ENCODE data around the gene DGAT2.

The DGAT2 gene

GRCh38 chr11:75767228-75767572, 1.4 kb upstream of the DGAT2 start:
- no peak for TF ChIP-seq CTCF (IDR thresholded peaks at IDR 0.05; ENCODE audit: low read depth, low read length)
- no peak for TF ChIP-seq MAX (IDR thresholded peaks at IDR 0.05; ENCODE audit: low read depth, low read length)
- no peak for TF ChIP-seq POLR2A (IDR thresholded peaks at IDR 0.05; ENCODE audit: extremely low read depth, insufficient read length)
- TF ChIP-seq MYC (IDR thresholded peaks at IDR 0.05; ENCODE audit: low read depth, low read length) = no peak
- no peak overlapping the region for H3K4me3 ChIP-seq (ENCODE audit: low read depth, low read length)
- DNase-seq (ENCODE audit: low read depth) = no peak

GRCh38 chr11:75767793-75768111, 826 bp upstream of the DGAT2 start:
- no peak for DNase-seq (ENCODE audit: low read depth)
- H3K4me3 ChIP-seq (ENCODE audit: low read depth, low read length) = no peak overlapping the region
- TF ChIP-seq MAX (IDR thresholded peaks at IDR 0.05; ENCODE audit: low read depth, low read length) = no peak
- no peak for TF ChIP-seq MYC (IDR thresholded peaks at IDR 0.05; ENCODE audit: low read depth, low read length)
- TF ChIP-seq POLR2A (IDR thresholded peaks at IDR 0.05; ENCODE audit: extremely low read depth, insufficient read length) = no peak
- no peak for TF ChIP-seq CTCF (IDR thresholded peaks at IDR 0.05; ENCODE audit: low read depth, low read length)

GRCh38 chr11:75768909-75769771, 562 bp downstream of the DGAT2 start:
- H3K4me3 ChIP-seq (ENCODE audit: low read depth, low read length) = peak overlapping the region; percentile 46
- DNase-seq (ENCODE audit: low read depth) = no peak
- no peak for TF ChIP-seq MYC (IDR thresholded peaks at IDR 0.05; ENCODE audit: low read depth, low read length)
- TF ChIP-seq POLR2A (IDR thresholded peaks at IDR 0.05; ENCODE audit: extremely low read depth, insufficient read length) = no peak
- no peak for TF ChIP-seq CTCF (IDR thresholded peaks at IDR 0.05; ENCODE audit: low read depth, low read length)
- no peak for TF ChIP-seq MAX (IDR thresholded peaks at IDR 0.05; ENCODE audit: low read depth, low read length)

DNA sequence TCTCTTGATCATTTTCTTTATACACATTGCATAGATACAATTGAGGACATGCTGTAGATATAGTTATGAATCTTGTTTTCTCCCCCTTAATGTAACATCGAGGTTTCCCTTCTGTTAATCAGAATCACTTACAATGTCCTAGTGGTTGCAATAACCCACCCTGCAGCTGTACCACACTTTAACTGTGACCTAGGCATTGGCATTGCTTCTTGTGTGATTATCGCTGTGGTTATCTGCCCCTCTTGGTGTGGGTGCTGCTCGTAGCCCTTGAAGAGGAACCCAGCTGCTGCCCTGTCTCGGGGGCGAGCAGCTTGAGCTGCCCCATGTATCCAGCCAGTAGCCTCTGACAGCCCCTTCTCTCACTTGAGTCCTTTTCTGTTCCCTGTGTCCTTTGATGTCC, 1.5 kb downstream of the DGAT2 start:
- TF ChIP-seq MYC (IDR thresholded peaks at IDR 0.05; ENCODE audit: low read depth, low read length) (no peak), CTCF (IDR thresholded peaks at IDR 0.05; ENCODE audit: low read depth, low read length) (no peak), POLR2A (IDR thresholded peaks at IDR 0.05; ENCODE audit: extremely low read depth, insufficient read length) (no peak), MAX (IDR thresholded peaks at IDR 0.05; ENCODE audit: low read depth, low read length) (no peak)
- DNase-seq (ENCODE audit: low read depth) = peak; percentile 30
- H3K4me3 ChIP-seq (ENCODE audit: low read depth, low read length) = no peak overlapping the region

GRCh38 chr11:75771646-75772410, 3.2 kb downstream of the DGAT2 start:
- TF ChIP-seq POLR2A (IDR thresholded peaks at IDR 0.05; ENCODE audit: extremely low read depth, insufficient read length) = no peak
- TF ChIP-seq MYC (IDR thresholded peaks at IDR 0.05; ENCODE audit: low read depth, low read length) = no peak
- TF ChIP-seq CTCF (IDR thresholded peaks at IDR 0.05; ENCODE audit: low read depth, low read length) = no peak
- TF ChIP-seq MAX (IDR thresholded peaks at IDR 0.05; ENCODE audit: low read depth, low read length) = no peak
- peak; percentile 77 for DNase-seq (ENCODE audit: low read depth)

More at GRCh38 chr11:75771646-75772410, 3.2 kb downstream of the DGAT2 start:
- no peak overlapping the region for H3K4me3 ChIP-seq (ENCODE audit: low read depth, low read length)
